DOHH2 (cell line): Measurements from ENCODE around the gene SEC22B.
"Not testable (repeated sequence)": the region's sequence is repeated elsewhere in the genome, so short reads cannot be mapped to it uniquely, and the experiment has no call there.

Source experiments
- H3F3A ChIP-seq: fragments of 200-600 bp; sonication (generic), shearing (Covaris generic); 2 replicates; pipeline ENCODE4 v1.6.0; 2016; ENCODE audit warnings: antibody characterized with exemption, mild to moderate bottlenecking; ENCODE audit not compliant: control insufficient read depth, insufficient read depth
- H3K27ac ChIP-seq: fragments of 200-600 bp; sonication (generic); 2 replicates; pipeline ENCODE4 v1.5.1; 2014; ENCODE audit warnings: low read depth, mild to moderate bottlenecking, low read length, moderate library complexity
- H3K27me3 ChIP-seq: fragments of 200-600 bp; sonication (generic); 2 replicates; pipeline ENCODE4 v1.6.1; 2014; ENCODE audit warnings: mild to moderate bottlenecking, low read length, mixed read lengths; ENCODE audit not compliant: control insufficient read depth
- H3K36me3 ChIP-seq: fragments of 200-600 bp; sonication (generic); 2 replicates; pipeline ENCODE4 v1.6.1; 2014; ENCODE audit warnings: mild to moderate bottlenecking, low read length, moderate library complexity, mixed read lengths; ENCODE audit not compliant: control insufficient read depth
- H3K4me1 ChIP-seq: fragments of 200-600 bp; sonication (generic); 2 replicates; pipeline ENCODE4 v1.6.1; 2014; ENCODE audit warnings: mild to moderate bottlenecking, low read length, mixed read lengths; ENCODE audit not compliant: control insufficient read depth
- H3K4me2 ChIP-seq: fragments of 200-600 bp; sonication (generic); 2 replicates; pipeline ENCODE4 v1.6.0; 2014; ENCODE audit warnings: mild to moderate bottlenecking, low read length, moderate library complexity
- H3K4me3 ChIP-seq: fragments of 200-600 bp; sonication (generic); 2 replicates; pipeline ENCODE4 v1.5.1; 2014; ENCODE audit warnings: mild to moderate bottlenecking, low read length, mixed read lengths
- H3K79me2 ChIP-seq: fragments of 200-600 bp; sonication (generic); 2 replicates; pipeline ENCODE4 v1.6.1; 2014; ENCODE audit warnings: mild to moderate bottlenecking, low read length, mixed read lengths; ENCODE audit not compliant: control insufficient read depth
- H3K9me2 ChIP-seq: fragments of 200-600 bp; sonication (generic); replicated peaks from 2 replicates; pipeline ENCODE4 v1.6.1; 2014; ENCODE audit warnings: mild to moderate bottlenecking, low read length, mixed read lengths; ENCODE audit not compliant: control insufficient read depth
- H3K9me3 ChIP-seq: fragments of 200-600 bp; sonication (generic); 2 replicates; pipeline ENCODE4 v1.6.1; 2014; ENCODE audit warnings: antibody characterized with exemption, low read length, mixed read lengths; ENCODE audit not compliant: control insufficient read depth, insufficient read depth
- H4K20me1 ChIP-seq: fragments of 200-600 bp; sonication (generic); 2 replicates; pipeline ENCODE4 v1.6.0; 2014; ENCODE audit warnings: low read depth, mild to moderate bottlenecking, antibody characterized with exemption, low read length, moderate library complexity; ENCODE audit not compliant: control insufficient read depth, insufficient read depth
- CTCF ChIP-seq: fragments of 200-600 bp; sonication (generic); IDR thresholded peaks from one replicate; pipeline ENCODE4 v1.5.1; 2014; ENCODE audit warnings: antibody characterized with exemption, mild to moderate bottlenecking, low read depth, low read length; ENCODE audit not compliant: poor library complexity, severe bottlenecking
- EZH2phosphoT487 ChIP-seq: fragments of 200-600 bp; sonication (generic); IDR thresholded peaks from 2 replicates; pipeline ENCODE4 v1.6.1; 2017; ENCODE audit warnings: borderline replicate concordance, mild to moderate bottlenecking, antibody characterized with exemption, low read length, moderate library complexity, mixed read lengths

SEC22B gene

DNA sequence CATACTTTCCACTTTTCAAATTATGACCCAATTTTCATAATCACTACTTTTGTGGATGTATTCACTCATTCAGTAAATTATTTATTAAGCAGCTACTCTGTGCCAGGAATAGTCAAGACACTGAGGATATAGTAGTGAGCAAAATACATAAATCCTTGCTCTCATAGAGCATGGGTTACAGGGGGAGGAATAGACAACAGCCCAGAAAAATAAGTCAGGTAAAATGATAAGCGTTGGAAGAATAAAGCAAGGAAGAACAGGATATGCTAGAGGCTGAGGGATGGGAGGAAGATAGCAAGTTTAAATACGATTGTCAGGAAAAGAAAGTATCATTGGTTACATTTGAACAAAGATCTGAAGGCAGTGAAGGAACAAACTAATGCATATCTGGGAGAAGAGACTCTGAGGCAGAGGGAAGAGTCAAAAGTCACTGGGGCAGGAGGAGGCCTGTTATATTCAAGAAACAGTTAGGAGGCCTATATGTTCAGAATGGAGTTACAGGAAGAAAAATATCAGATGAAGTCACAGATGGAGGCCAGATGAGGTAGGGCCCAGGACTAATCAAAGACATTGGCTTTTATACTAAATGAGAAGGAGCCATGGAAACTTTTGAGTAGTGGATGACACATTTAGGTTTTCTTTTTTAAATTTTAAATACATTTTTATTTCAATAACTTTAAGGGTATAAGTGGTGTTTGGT lies 42.9 kb downstream of the SEC22B start:
- H3K4me2 ChIP-seq, result no peak overlapping the region
- H3F3A ChIP-seq, result no peaks in the 10 kb centered on the region
- H3K27ac ChIP-seq, result no peak overlapping the region
- TF ChIP-seq EZH2phosphoT487 (no peak), CTCF (no peak)
- no peaks in the 10 kb centered on the region for H3K79me2 ChIP-seq
- no peaks in the 10 kb centered on the region for H3K36me3 ChIP-seq
- no peaks in the 10 kb centered on the region for H3K27me3 ChIP-seq
- no peaks in the 10 kb centered on the region for H4K20me1 ChIP-seq
- no peak overlapping the region for H3K4me3 ChIP-seq
- H3K4me1 ChIP-seq, result no peaks in the 10 kb centered on the region
- no peaks in the 10 kb centered on the region for H3K9me2 ChIP-seq
- H3K9me3 ChIP-seq, result no peaks in the 10 kb centered on the region

GRCh38 chr1:120132406-120132763 lies 43.9 kb downstream of the SEC22B start:
- H3K27ac ChIP-seq, H3K4me1 ChIP-seq, H3K36me3 ChIP-seq, H3K4me2 ChIP-seq, H3K4me3 ChIP-seq, H3K9me3 ChIP-seq, H4K20me1 ChIP-seq, H3K27me3 ChIP-seq, H3F3A ChIP-seq, H3K79me2 ChIP-seq, H3K9me2 ChIP-seq: not testable (repeated sequence)

- not testable (repeated sequence) for H3F3A ChIP-seq, H3K27ac ChIP-seq, H3K4me3 ChIP-seq, H3K27me3 ChIP-seq, H3K79me2 ChIP-seq, H3K4me1 ChIP-seq, H3K36me3 ChIP-seq, H3K9me2 ChIP-seq, H4K20me1 ChIP-seq, H3K9me3 ChIP-seq, H3K4me2 ChIP-seq
These were observed 44.5 kb downstream of the SEC22B start for GRCh38 chr1:120131611-120132405.

- H3K27ac ChIP-seq, H3K27me3 ChIP-seq, H3K36me3 ChIP-seq, H3K4me1 ChIP-seq, H3K9me3 ChIP-seq, H4K20me1 ChIP-seq, H3K79me2 ChIP-seq, H3K4me2 ChIP-seq, H3F3A ChIP-seq, H3K4me3 ChIP-seq, H3K9me2 ChIP-seq: not testable (repeated sequence)
These were observed 48.4 kb downstream of the SEC22B start for GRCh38 chr1:120127921-120128320.

DNA sequence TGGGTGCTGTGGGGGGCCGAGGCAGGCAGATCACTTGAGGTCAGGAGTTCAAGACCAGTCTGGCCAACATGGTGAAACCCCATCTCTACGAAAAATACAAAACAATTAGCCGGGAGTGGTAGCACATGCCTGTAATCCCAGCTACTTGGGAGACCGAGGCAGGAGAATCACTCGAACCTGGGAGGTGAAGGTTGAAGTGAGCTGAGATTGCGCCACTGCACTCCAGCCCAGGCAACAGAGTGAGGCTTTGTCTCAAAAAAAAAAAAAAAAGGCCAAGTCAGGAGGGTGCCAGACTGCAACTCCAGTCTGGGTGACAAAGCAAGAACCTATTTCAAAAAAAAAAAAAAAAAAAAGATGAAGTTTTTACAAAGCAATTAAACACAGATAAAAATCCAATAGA lies 50.1 kb downstream of the SEC22B start:
- not testable (repeated sequence) for H3K79me2 ChIP-seq, H3K27me3 ChIP-seq, H3K4me3 ChIP-seq, H3K4me1 ChIP-seq, H3K9me3 ChIP-seq, H3F3A ChIP-seq, H3K36me3 ChIP-seq, H3K27ac ChIP-seq, H4K20me1 ChIP-seq, H3K4me2 ChIP-seq, H3K9me2 ChIP-seq

DNA sequence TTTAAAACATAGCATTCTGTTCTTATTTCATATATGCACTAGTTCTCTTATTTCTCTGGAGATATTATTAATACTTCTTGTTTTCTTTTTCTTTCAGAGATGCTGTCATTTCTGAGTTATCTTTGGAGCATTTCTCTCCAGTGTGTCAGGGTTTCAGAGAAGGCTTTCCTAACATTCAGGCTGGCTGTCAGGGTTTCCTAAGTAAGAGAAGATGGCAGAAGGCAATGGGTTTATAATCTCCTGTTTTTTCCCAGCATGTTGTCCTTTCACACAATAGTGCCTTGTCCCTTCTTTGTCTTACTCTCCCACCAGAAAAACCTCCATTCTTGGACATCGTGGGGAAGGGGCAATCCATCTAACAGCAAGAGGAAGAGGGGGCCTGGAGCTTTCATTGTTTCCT lies 51.7 kb downstream of the SEC22B start:
- H3K4me1 ChIP-seq, H3K9me3 ChIP-seq, H3K4me2 ChIP-seq, H3K27me3 ChIP-seq, H3K36me3 ChIP-seq, H3K4me3 ChIP-seq, H3K9me2 ChIP-seq, H3F3A ChIP-seq, H3K79me2 ChIP-seq, H4K20me1 ChIP-seq, H3K27ac ChIP-seq: not testable (repeated sequence)

DNA sequence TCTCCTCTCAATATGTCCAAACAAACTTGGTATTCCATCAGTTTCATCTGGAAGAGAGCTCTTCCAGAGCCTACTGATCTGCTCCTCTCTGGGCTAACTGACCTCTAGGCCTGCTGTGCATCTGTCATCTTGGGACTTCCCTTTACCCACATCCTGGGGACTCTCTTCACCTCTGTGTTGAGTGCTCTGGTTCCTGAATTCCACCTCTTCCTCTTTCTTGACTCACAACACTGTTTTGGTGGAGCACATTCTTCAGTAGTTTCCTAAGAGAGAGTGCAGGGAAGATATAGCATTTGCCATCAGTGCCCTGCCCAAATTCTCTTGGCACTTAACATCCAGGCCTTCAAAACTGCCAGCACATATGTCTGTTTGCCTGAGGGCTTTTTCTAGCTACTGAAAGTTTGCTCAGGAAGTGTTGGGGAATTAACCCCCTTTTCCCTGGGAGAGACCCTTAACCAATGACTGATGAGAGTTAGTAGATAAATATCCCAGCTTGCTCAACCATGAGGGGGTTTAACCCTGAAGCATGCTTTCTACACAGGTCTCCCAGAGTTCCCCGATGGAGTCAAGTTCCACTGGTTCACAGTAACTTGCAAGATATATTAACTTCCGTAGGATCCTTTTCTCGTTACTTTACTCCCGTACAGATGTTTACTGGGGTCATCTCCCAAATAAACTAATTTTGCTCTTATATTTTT lies 52.4 kb downstream of the SEC22B start:
- H3K27ac ChIP-seq, H3F3A ChIP-seq, H4K20me1 ChIP-seq, H3K4me1 ChIP-seq, H3K4me2 ChIP-seq, H3K79me2 ChIP-seq, H3K36me3 ChIP-seq, H3K27me3 ChIP-seq, H3K9me2 ChIP-seq, H3K9me3 ChIP-seq, H3K4me3 ChIP-seq: not testable (repeated sequence)
